Prostate gland (tissue), 2 donors: ENCODE results near the gene CD83.

Experiments
- CTCF ChIP-seq, 4 experiments: fragments of 200-600 bp in 2 of 4; fragments of 450-650 bp in 2 of 4; sonication (generic) in 2 of 4; IDR thresholded peaks; 1 replicate in 3 of 4; 2 replicates in 1 of 4; pipeline ENCODE4 v1.5.1; 2016 to 2019; ENCODE audit warnings: antibody characterized with exemption in 4 of 4, mild to moderate bottlenecking in 2 of 4, moderate library complexity in 2 of 4
- POLR2A ChIP-seq: fragments of 450-650 bp; IDR thresholded peaks from one replicate; pipeline ENCODE4 v1.6.1; 2016; ENCODE audit warnings: antibody characterized with exemption, mild to moderate bottlenecking
- POLR2AphosphoS5 ChIP-seq: sonication (generic); formaldehyde crosslinking; IDR thresholded peaks from one replicate; pipeline ENCODE4 v1.6.1; 2017; ENCODE audit warnings: antibody characterized with exemption

GRCh38 chr6:14134211-14134910 is 16.8 kb downstream of the CD83 start:
- TF ChIP-seq CTCF (IDR thresholded peaks at IDR 0.05) (no peak), POLR2A (no peak), POLR2AphosphoS5 (no peak)
